Liver (tissue), 9 donors: ENCODE measurements around the gene DPP7. TPM values are rescaled to one million over a fixed set of nuclear protein-coding genes. Genes with fewer than 3 reads are reported as not detected.

Source experiments
- DNase-seq: peaks from one replicate; pipeline ENCODE4 v3.0.0-alpha.2; 2017; ENCODE audit warnings: low spot score
- H3K27ac ChIP-seq, 2 donors: one replicate each; pipeline ENCODE4 v1.7.0; 2013; ENCODE audit warnings: inconsistent platforms in 2 of 2, low read length in 2 of 2, control low read depth in 1 of 2, low read depth in 1 of 2, mild to moderate bottlenecking in 1 of 2
- H3K27me3 ChIP-seq, 4 donors: one replicate each; pipeline versions ENCODE4 v1.6.1 to v1.7.0; 2013; ENCODE audit warnings: low read length in 3 of 4, inconsistent platforms in 1 of 4, mild to moderate bottlenecking in 1 of 4, moderate library complexity in 1 of 4; ENCODE audit not compliant: control insufficient read depth in 4 of 4, insufficient read depth in 4 of 4
- H3K36me3 ChIP-seq, 4 donors: one replicate each; pipeline versions ENCODE4 v1.6.1 to v1.7.0; 2013; ENCODE audit warnings: low read length in 3 of 4, mild to moderate bottlenecking in 3 of 4, low read depth in 1 of 4, moderate library complexity in 1 of 4; ENCODE audit not compliant: control insufficient read depth in 4 of 4, insufficient read depth in 3 of 4
- H3K4me1 ChIP-seq, 4 donors: one replicate each; pipeline versions ENCODE4 v1.6.1 to v1.7.0; 2013; ENCODE audit warnings: low read length in 3 of 4, mild to moderate bottlenecking in 3 of 4, moderate library complexity in 1 of 4; ENCODE audit not compliant: control insufficient read depth in 4 of 4, insufficient read depth in 4 of 4
- H3K4me3 ChIP-seq, 3 donors: one replicate each; pipeline versions ENCODE4 v1.6.1 to v1.7.0; 2013; ENCODE audit warnings: low read length in 3 of 3, control low read depth in 1 of 3, low read depth in 1 of 3, mild to moderate bottlenecking in 1 of 3
- H3K9ac ChIP-seq, 2 donors: one replicate each; pipeline ENCODE4 v1.7.0; 2013; ENCODE audit warnings: low read length in 2 of 2, mild to moderate bottlenecking in 2 of 2, moderate library complexity in 2 of 2, control low read depth in 1 of 2, low read depth in 1 of 2
- H3K9me3 ChIP-seq, 4 donors: one replicate each; pipeline versions ENCODE4 v1.6.1 to v1.7.0; 2013; ENCODE audit warnings: low read length in 3 of 4; ENCODE audit not compliant: control insufficient read depth in 4 of 4
- ATF3 ChIP-seq: IDR thresholded peaks from 2 replicates; pipeline ENCODE4 v1.6.1; 2016; ENCODE audit warnings: antibody characterized with exemption
- EGR1 ChIP-seq, 2 donors: IDR thresholded peaks; 2 replicates each; pipeline ENCODE4 v1.6.1; 2016 to 2018; ENCODE audit warnings: antibody characterized with exemption in 2 of 2, low read depth in 2 of 2
- FOXA1 ChIP-seq: IDR thresholded peaks from 2 replicates; pipeline ENCODE4 v1.6.1; 2016; ENCODE audit warnings: antibody characterized with exemption
- FOXA2 ChIP-seq: IDR thresholded peaks from 2 replicates; pipeline ENCODE4 v1.6.1; 2016; ENCODE audit warnings: antibody characterized with exemption
- GABPA ChIP-seq, 2 donors: IDR thresholded peaks in 1 of 2; conservative IDR thresholded peaks in 1 of 2; 2 replicates each; pipeline ENCODE4 v1.6.1; 2016; ENCODE audit warnings: antibody characterized with exemption in 2 of 2, mild to moderate bottlenecking in 1 of 2, moderate library complexity in 1 of 2
- HNF4A ChIP-seq, 2 donors: conservative IDR thresholded peaks; 2 replicates each; pipeline ENCODE4 v1.6.1; 2016; ENCODE audit warnings: antibody characterized with exemption in 2 of 2, mild to moderate bottlenecking in 2 of 2
- HNF4G ChIP-seq: IDR thresholded peaks from 2 replicates; pipeline ENCODE4 v1.6.1; 2016; ENCODE audit warnings: antibody characterized with exemption
- JUND ChIP-seq, 2 donors: IDR thresholded peaks; 2 replicates each; pipeline ENCODE4 v1.6.1; 2016; ENCODE audit warnings: antibody characterized with exemption in 2 of 2
- NR2F2 ChIP-seq: IDR thresholded peaks from 2 replicates; pipeline ENCODE4 v1.6.1; 2016; ENCODE audit warnings: antibody characterized with exemption
- RAD21 ChIP-seq, 2 donors: IDR thresholded peaks; 2 replicates each; pipeline ENCODE4 v1.6.1; 2016; ENCODE audit warnings: antibody characterized with exemption in 2 of 2, mild to moderate bottlenecking in 2 of 2
- RXRA ChIP-seq, 2 donors: IDR thresholded peaks; 2 replicates each; pipeline ENCODE4 v1.6.1; 2017 to 2018; ENCODE audit warnings: antibody characterized with exemption in 2 of 2, mild to moderate bottlenecking in 1 of 2
- SP1 ChIP-seq: IDR thresholded peaks from 2 replicates; pipeline ENCODE4 v1.6.1; 2018; ENCODE audit warnings: antibody characterized with exemption, mild to moderate bottlenecking
- TAF1 ChIP-seq: conservative IDR thresholded peaks from 2 replicates; pipeline ENCODE4 v1.6.1; 2016; ENCODE audit warnings: antibody characterized with exemption, mild to moderate bottlenecking
- YY1 ChIP-seq: IDR thresholded peaks from 2 replicates; pipeline ENCODE4 v1.6.1; 2016; ENCODE audit warnings: antibody characterized with exemption, mild to moderate bottlenecking
- ZBTB33 ChIP-seq: IDR thresholded peaks from 2 replicates; pipeline ENCODE4 v1.6.1; 2016; ENCODE audit warnings: antibody characterized with exemption
- WGBS: extraction: QIAGEN DNeasy Blood & Tissue Kit; methylation state at CpG from one replicate; pipeline ENCODE4 v1.1.7; 2013; 5-methylcytosine and 5-hydroxymethylcytosine counted together
- polyA plus RNA-seq, 2 donors: library from polyadenylated mRNA; stranded (reverse) in 1 of 2; unstranded in 1 of 2; fragments of 200-250 nt in 1 of 2; fragments of >200 nt in 1 of 2; fragmentation: Nextera tagmentation in 1 of 2; extraction: Ambion mirVana in 1 of 2; gene quantifications; one replicate each; pipeline versions ENCODE4 v1.2.1 to v1.2.3, GENCODE V29; 2013 to 2015
- total RNA-seq, 2 donors: library from RNA; depleted of rRNA; stranded (reverse); fragments of >200 nt; gene quantifications; one replicate each; pipeline ENCODE4 v1.2.3, GENCODE V29; 2014
- TF ChIP-seq, protein P1 (sequence below): fragments of 150-350 bp; IDR thresholded peaks from 2 replicates; pipeline ENCODE4 v1.5.1; 2017; ENCODE audit warnings: improper control_type of control experiment, low read depth, low read length; ENCODE audit not compliant: missing input control
- TF ChIP-seq, protein P2 (sequence below): IDR thresholded peaks from 2 replicates; pipeline ENCODE4 v1.6.1; 2016; ENCODE audit warnings: antibody characterized with exemption
- donor health status: healthy.
- donor health status: healthy.
- donor health status: healthy.
- donor health status: healthy.
- donor health status: healthy.

The DPP7 gene
- total and polyA plus RNA-seq, 4 donors: 25.0 to 71.1 (median 50.7) TPM

GRCh38 chr9:137077758-137078693, 36.5 kb downstream of the DPP7 start:
- H3K4me1 ChIP-seq: peaks cover 0 to 15% (median 12%) of the 10 kb centered on the region in 4 donors
- 10% methylated on average over 76 of the region's 76 CpGs for WGBS

DNA sequence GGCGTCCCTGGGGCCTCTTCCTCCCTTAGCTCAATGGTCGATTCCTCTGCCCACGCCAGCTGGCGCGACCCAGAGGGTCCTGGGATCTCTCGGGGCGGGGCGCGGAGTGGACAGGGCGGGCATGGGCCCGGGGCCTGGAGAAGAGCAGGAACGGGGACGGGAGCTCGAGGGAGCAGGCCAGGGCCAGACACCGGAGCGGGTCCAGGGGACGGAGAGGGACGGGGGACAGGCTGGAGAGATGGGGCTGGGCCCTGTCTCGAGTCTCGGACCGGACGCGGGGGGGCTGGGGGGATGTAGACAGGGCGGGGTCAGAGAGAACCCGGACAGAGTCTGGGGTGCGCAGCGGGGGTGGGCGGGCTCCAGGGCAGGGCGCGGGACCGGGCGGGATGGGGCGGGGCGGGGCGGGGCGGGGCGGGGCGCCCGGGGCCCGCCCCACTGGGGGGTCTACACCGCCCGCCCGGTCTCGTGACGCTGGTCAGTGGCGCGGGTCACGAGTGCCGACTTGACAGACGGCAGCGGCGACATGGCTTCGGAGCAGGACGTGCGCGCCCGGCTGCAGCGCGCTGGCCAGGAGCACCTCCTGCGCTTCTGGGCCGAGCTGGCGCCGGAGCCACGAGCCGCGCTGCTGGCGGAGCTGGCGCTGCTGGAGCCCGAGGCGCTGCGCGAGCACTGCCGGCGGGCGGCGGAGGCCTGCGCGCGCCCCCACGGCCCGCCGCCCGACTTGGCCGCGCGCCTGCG, 37.4 kb downstream of the DPP7 start, which contains the start of gene UAP1L1:
TSS of gene UAP1L1 (plus strand) at position 508 of the 738 bp plus-strand sequence. CDS start at position 524, 16 bp downstream.
- WGBS: 4% methylated on average over 87 of the region's 87 CpGs
- Histone ChIP-seq H3K9ac (no peak within 1 kb of the TSS), H3K36me3 (peaks cover 0 to 2% (median 0%) of the 10 kb centered on the region in 4 donors), H3K27ac (no peak within 1 kb of the TSS), H3K4me3 (peak within 1 kb of the TSS in 1 of 3 donors; percentile 58), H3K4me1 (peaks cover 0 to 15% (median 12%) of the 10 kb centered on the region in 4 donors), H3K9me3 (no peaks in the 10 kb centered on the region), H3K27me3 (peaks cover 0 to 6% (median 3%) of the 10 kb centered on the region in 4 donors)
- no peak for DNase-seq
- TF ChIP-seq FOXA1: no peak
- no peak for TF ChIP-seq FOXA2
- no peak for TF ChIP-seq EGR1 (IDR thresholded peaks at IDR 0.05; ENCODE audit: low read depth in 2 of 2)

More at GRCh38 chr9:137077758-137078693, 36.5 kb downstream of the DPP7 start:
- H3K27ac ChIP-seq: no peak overlapping the region
- no peak for TF ChIP-seq RXRA (IDR thresholded peaks at IDR 0.05)
- no peak for TF ChIP-seq GABPA (IDR thresholded peaks at IDR 0.05 in 1 of 2, conservative IDR thresholded peaks at IDR 0.05 in 1 of 2)
- no peak for TF ChIP-seq ZBTB33
- TF ChIP-seq RAD21 (IDR thresholded peaks at IDR 0.05): no peak
- no peak for TF ChIP-seq SP1
- no peak for TF ChIP-seq YY1
- no peak for TF ChIP-seq HNF4A (conservative IDR thresholded peaks at IDR 0.05)
- TF ChIP-seq ATF3: no peak
- TF ChIP-seq EGR1 (IDR thresholded peaks at IDR 0.05; ENCODE audit: low read depth in 2 of 2): no peak
- TF ChIP-seq JUND (IDR thresholded peaks at IDR 0.05): no peak
- no peak for TF ChIP-seq TAF1
- H3K9ac ChIP-seq: no peak overlapping the region
- H3K4me3 ChIP-seq: peak overlapping the region in 1 of 3 donors; percentile 58
- H3K36me3 ChIP-seq: peaks cover 0 to 2% (median 0%) of the 10 kb centered on the region in 4 donors
- peaks cover 0 to 6% (median 3%) of the 10 kb centered on the region in 4 donors for H3K27me3 ChIP-seq
- no peaks in the 10 kb centered on the region for H3K9me3 ChIP-seq
- DNase-seq: no peak

DNA sequence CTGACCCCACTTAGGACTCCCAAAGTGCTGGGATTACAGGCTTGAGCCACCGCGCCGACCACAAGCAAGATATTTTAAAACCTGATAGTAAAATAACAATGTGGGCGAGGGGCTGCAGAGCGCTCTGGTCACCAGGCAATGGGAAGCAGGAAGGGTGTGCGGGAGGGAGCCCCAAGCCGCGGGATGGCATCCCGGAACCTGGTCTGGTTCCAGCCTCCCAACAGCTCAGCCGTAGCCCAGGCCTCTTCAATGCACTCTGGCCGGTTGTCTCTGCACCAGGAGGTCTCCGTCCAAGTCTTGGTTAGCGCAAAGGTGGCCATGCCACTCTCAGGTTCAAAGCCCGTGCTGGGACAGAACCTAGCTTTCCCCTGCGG, 37.9 kb downstream of the DPP7 start:
- Histone ChIP-seq H3K36me3 (peaks cover 0 to 2% (median 0%) of the 10 kb centered on the region in 4 donors), H3K27ac (no peak overlapping the region), H3K27me3 (peaks cover 0 to 6% (median 3%) of the 10 kb centered on the region in 4 donors), H3K9ac (no peak overlapping the region), H3K9me3 (no peaks in the 10 kb centered on the region), H3K4me1 (peaks cover 0 to 15% (median 12%) of the 10 kb centered on the region in 4 donors), H3K4me3 (peak overlapping the region in 1 of 3 donors; percentile 58)
- DNase-seq: no peak
- 50% methylated on average over 15 of the region's 15 CpGs for WGBS
- no peak for TF ChIP-seq HNF4A (conservative IDR thresholded peaks at IDR 0.05)
- TF ChIP-seq ATF3: no peak
- no peak for TF ChIP-seq TAF1
- TF ChIP-seq GABPA (IDR thresholded peaks at IDR 0.05 in 1 of 2, conservative IDR thresholded peaks at IDR 0.05 in 1 of 2): no peak
- TF ChIP-seq FOXA1: no peak
- TF ChIP-seq SP1: no peak
- no peak for TF ChIP-seq EGR1 (IDR thresholded peaks at IDR 0.05; ENCODE audit: low read depth in 2 of 2)
- no peak for TF ChIP-seq YY1
- no peak for TF ChIP-seq HNF4G
- no peak for TF ChIP-seq NR2F2
- TF ChIP-seq RAD21 (IDR thresholded peaks at IDR 0.05): no peak
- no peak for TF ChIP-seq FOXA2
- TF ChIP-seq, protein P1, sequence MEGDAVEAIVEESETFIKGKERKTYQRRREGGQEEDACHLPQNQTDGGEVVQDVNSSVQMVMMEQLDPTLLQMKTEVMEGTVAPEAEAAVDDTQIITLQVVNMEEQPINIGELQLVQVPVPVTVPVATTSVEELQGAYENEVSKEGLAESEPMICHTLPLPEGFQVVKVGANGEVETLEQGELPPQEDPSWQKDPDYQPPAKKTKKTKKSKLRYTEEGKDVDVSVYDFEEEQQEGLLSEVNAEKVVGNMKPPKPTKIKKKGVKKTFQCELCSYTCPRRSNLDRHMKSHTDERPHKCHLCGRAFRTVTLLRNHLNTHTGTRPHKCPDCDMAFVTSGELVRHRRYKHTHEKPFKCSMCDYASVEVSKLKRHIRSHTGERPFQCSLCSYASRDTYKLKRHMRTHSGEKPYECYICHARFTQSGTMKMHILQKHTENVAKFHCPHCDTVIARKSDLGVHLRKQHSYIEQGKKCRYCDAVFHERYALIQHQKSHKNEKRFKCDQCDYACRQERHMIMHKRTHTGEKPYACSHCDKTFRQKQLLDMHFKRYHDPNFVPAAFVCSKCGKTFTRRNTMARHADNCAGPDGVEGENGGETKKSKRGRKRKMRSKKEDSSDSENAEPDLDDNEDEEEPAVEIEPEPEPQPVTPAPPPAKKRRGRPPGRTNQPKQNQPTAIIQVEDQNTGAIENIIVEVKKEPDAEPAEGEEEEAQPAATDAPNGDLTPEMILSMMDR: no peak
- TF ChIP-seq RXRA (IDR thresholded peaks at IDR 0.05): no peak
- TF ChIP-seq, protein P2, sequence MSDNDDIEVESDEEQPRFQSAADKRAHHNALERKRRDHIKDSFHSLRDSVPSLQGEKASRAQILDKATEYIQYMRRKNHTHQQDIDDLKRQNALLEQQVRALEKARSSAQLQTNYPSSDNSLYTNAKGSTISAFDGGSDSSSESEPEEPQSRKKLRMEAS: no peak
